ENCODE data around the gene PDGFRB.

PDGFRB gene

GRCh38 chr5:150065346-150065745, 90.3 kb downstream of the PDGFRB start:
- Histone ChIP-seq H3K4me1 (peaks cover 0 to 54% (median 28%) of the 10 kb centered on the region in 4 donors), H3K27ac (peak overlapping the region; percentile 69 to 88), H3K9me3 (no peaks in the 10 kb centered on the region), H3K27me3 (no peaks in the 10 kb centered on the region), H3K4me3 (no peak overlapping the region), H3K36me3 (no peaks in the 10 kb centered on the region)
- DNase-seq = peak; percentile 68 to 89
- intact Hi-C loops (cut with DNase I; ENCODE audit: low total_unique reads) = no loop called here
- no peak for TF ChIP-seq CTCF (IDR thresholded peaks at IDR 0.05)

- intact Hi-C loops (cut with DNase I; ENCODE audit: low total_unique reads) = no loop called here
- no peak overlapping the region for H3K4me3 ChIP-seq
- no peak for DNase-seq
- no peaks in the 10 kb centered on the region for H3K27me3 ChIP-seq
- TF ChIP-seq CTCF (IDR thresholded peaks at IDR 0.05) = no peak
- H3K27ac ChIP-seq = peak overlapping the region; percentile 69 to 88
- H3K4me1 ChIP-seq = peaks cover 0 to 54% (median 28%) of the 10 kb centered on the region in 4 donors
- H3K36me3 ChIP-seq = no peaks in the 10 kb centered on the region
- no peaks in the 10 kb centered on the region for H3K9me3 ChIP-seq
Observed at GRCh38 chr5:150064681-150065220, 90.9 kb downstream of the PDGFRB start.
